Fibroblast of lung (primary cell): ENCODE measurements around the gene SSPN.

ENCODE experiments used
- EZH2 ChIP-seq: IDR thresholded peaks from 2 replicates; pipeline ENCODE4 v1.5.1; 2012; ENCODE audit warnings: low read length, control low read depth, mild to moderate bottlenecking; ENCODE audit errors: missing control alignments
- TF ChIP-seq, protein P1 (sequence below), 2 donors: IDR thresholded peaks in 1 of 2; conservative IDR thresholded peaks in 1 of 2; 1 replicate in 1 of 2; 2 replicates in 1 of 2; pipeline ENCODE4 v1.5.1; 2011 to 2012; ENCODE audit warnings: low read length in 2 of 2, control low read depth in 1 of 2, inconsistent platforms in 1 of 2, low read depth in 1 of 2, mild to moderate bottlenecking in 1 of 2

DNA sequence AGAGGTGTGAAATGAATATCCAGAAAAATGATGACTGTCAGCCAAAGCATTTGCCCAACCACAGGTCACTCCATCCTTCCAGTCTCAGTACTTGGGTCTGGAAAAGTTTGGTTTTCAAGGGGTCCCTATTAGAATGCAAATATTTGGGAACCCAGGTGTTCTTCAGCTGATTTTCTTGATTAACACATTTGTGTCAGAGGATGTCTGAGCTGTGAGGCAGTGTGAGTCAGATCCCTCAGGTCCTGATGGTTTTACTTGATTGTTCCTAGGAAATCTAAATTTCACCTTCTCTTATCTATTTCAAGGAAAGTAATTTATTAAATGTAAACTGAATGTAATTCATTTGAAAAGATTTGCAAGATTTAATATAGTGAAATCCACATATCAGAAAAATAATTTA is 71.5 kb downstream of the SSPN start:
- TF ChIP-seq, protein P1, sequence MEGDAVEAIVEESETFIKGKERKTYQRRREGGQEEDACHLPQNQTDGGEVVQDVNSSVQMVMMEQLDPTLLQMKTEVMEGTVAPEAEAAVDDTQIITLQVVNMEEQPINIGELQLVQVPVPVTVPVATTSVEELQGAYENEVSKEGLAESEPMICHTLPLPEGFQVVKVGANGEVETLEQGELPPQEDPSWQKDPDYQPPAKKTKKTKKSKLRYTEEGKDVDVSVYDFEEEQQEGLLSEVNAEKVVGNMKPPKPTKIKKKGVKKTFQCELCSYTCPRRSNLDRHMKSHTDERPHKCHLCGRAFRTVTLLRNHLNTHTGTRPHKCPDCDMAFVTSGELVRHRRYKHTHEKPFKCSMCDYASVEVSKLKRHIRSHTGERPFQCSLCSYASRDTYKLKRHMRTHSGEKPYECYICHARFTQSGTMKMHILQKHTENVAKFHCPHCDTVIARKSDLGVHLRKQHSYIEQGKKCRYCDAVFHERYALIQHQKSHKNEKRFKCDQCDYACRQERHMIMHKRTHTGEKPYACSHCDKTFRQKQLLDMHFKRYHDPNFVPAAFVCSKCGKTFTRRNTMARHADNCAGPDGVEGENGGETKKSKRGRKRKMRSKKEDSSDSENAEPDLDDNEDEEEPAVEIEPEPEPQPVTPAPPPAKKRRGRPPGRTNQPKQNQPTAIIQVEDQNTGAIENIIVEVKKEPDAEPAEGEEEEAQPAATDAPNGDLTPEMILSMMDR (conservative IDR thresholded peaks at IDR 0.05 in 1 of 2, IDR thresholded peaks at IDR 0.05 in 1 of 2; ENCODE audit: low read depth in 1 of 2, low read length in 2 of 2) = no peak
- no peak for TF ChIP-seq EZH2
